HG03064 (cell line): ENCODE results near the gene IGSF11.
"Not testable (repeated sequence)": the region's sequence is repeated elsewhere in the genome, so short reads cannot be mapped to it uniquely, and the experiment has no call there.

ENCODE experiments used
- ATAC-seq: cut with Tn5 transposase; IDR thresholded peaks from one replicate; pipeline ENCODE4 v1.9.1; 2021; ENCODE audit warnings: low read depth; ENCODE audit not compliant: unreplicated experiment

The IGSF11 gene

GRCh38 chr3:118990823-118991560 lies 43.7 kb downstream of the IGSF11 start:
- no peak for ATAC-seq

GRCh38 chr3:118988198-118989130 lies 46.2 kb downstream of the IGSF11 start:
- ATAC-seq: no peak

GRCh38 chr3:118987477-118987876 lies 47.2 kb downstream of the IGSF11 start:
- no peak for ATAC-seq

- ATAC-seq: no peak
These were observed 47.9 kb downstream of the IGSF11 start for GRCh38 chr3:118986734-118987133.

GRCh38 chr3:118984699-118985098 lies 49.9 kb downstream of the IGSF11 start:
- ATAC-seq: no peak

- no peak for ATAC-seq
These were observed 53.0 kb downstream of the IGSF11 start for GRCh38 chr3:118981494-118982134.

GRCh38 chr3:118980832-118981231 lies 53.8 kb downstream of the IGSF11 start:
- ATAC-seq: no peak

GRCh38 chr3:118978393-118978758 lies 56.3 kb downstream of the IGSF11 start:
- no peak for ATAC-seq

- ATAC-seq: no peak
These were observed 56.8 kb downstream of the IGSF11 start for GRCh38 chr3:118977671-118978392.

- no peak for ATAC-seq
These were observed 57.5 kb downstream of the IGSF11 start for GRCh38 chr3:118977118-118977517.

- not testable (repeated sequence) for ATAC-seq
These were observed 59.2 kb downstream of the IGSF11 start for GRCh38 chr3:118975476-118975875.

GRCh38 chr3:118974356-118975097 lies 60.1 kb downstream of the IGSF11 start:
- ATAC-seq: no peak

GRCh38 chr3:118973050-118973449 lies 61.6 kb downstream of the IGSF11 start:
- ATAC-seq: no peak

- no peak for ATAC-seq
These were observed 63.8 kb downstream of the IGSF11 start for GRCh38 chr3:118970819-118971218.

- no peak for ATAC-seq
These were observed 66.0 kb downstream of the IGSF11 start for GRCh38 chr3:118968640-118969039.

- no peak for ATAC-seq
These were observed 66.5 kb downstream of the IGSF11 start for GRCh38 chr3:118968111-118968510.

GRCh38 chr3:118966700-118967099 lies 67.9 kb downstream of the IGSF11 start:
- ATAC-seq: no peak

GRCh38 chr3:118963711-118964110 lies 70.9 kb downstream of the IGSF11 start:
- ATAC-seq: no peak

GRCh38 chr3:118960876-118961450 lies 73.7 kb downstream of the IGSF11 start:
- no peak for ATAC-seq
